ENCODE measurements around the gene FGFR2. TPM values are rescaled to one million over a fixed set of nuclear protein-coding genes. Genes with fewer than 3 reads are reported as not detected.

FGFR2 gene
- total and polyA plus RNA-seq, 2 of the 4 experiments (the other 2 are of a cell fraction) = not detected

- Histone ChIP-seq H3K4ac (ENCODE audit: low read depth, low read length) (no peak overlapping the region), H3K18ac (ENCODE audit: low read depth, low read length) (no peak overlapping the region), H3K4me1 (ENCODE audit: control insufficient read depth, insufficient read depth, low read length) (no peaks in the 10 kb centered on the region), H4K20me1 (ENCODE audit: insufficient read depth, low read length) (no peaks in the 10 kb centered on the region), H2AK5ac (ENCODE audit: low read depth, low read length) (no peak overlapping the region), H3K56ac (ENCODE audit: extremely low read depth, insufficient read depth, low read length) (no peak overlapping the region), H4K91ac (ENCODE audit: insufficient read depth, low read depth, low read length) (no peak overlapping the region), H3K79me1 (ENCODE audit: low read depth in 1 of 2, low read length in 2 of 2) (no peaks in the 10 kb centered on the region), H3K9me3 (ENCODE audit: control insufficient read depth, insufficient read depth, low read length) (peaks cover 37% of the 10 kb centered on the region), H3K9me1 (ENCODE audit: insufficient read depth, low read length) (no peaks in the 10 kb centered on the region), H4K5ac (ENCODE audit: low read depth, low read length) (no peak overlapping the region), H3K4me2 (ENCODE audit: low read depth, low read length) (no peak overlapping the region), H3K27me3 (ENCODE audit: control insufficient read depth, insufficient read depth, low read length) (no peaks in the 10 kb centered on the region), H3K36me3 (ENCODE audit: control insufficient read depth, insufficient read depth, low read length) (no peaks in the 10 kb centered on the region), H3K9ac (ENCODE audit: low read depth, low read length) (no peak overlapping the region), H3K14ac (replicated peaks; ENCODE audit: low read depth, low read length) (no peak overlapping the region), H4K8ac (ENCODE audit: low read depth in 2 of 2, low read length in 2 of 2) (no peak overlapping the region), H2BK120ac (ENCODE audit: low read depth, low read length) (no peak overlapping the region), H3K23ac (ENCODE audit: low read depth, low read length) (no peak overlapping the region), H2BK5ac (ENCODE audit: low read depth, low read length, poor library complexity, severe bottlenecking) (no peak overlapping the region), H3K4me3 (ENCODE audit: insufficient read depth, low read depth, low read length) (no peak overlapping the region), H2AK9ac (replicated peaks; ENCODE audit: low read depth, low read length, poor library complexity) (no peak overlapping the region), H2AFZ (replicated peaks; ENCODE audit: low read length, poor library complexity) (no peak overlapping the region), H3K27ac (ENCODE audit: insufficient read depth, low read length) (no peak overlapping the region), H2BK15ac (ENCODE audit: low read depth, low read length) (no peak overlapping the region), H2BK20ac (ENCODE audit: low read depth, low read length) (no peak overlapping the region)
- no CpG with 5 or more reads among the region's 3 CpGs for WGBS, 2 experiments (ENCODE audit: extremely low coverage in 2 of 2, insufficient read length in 1 of 2)
- CTCF ChIA-PET = no interaction called here
- TF ChIP-seq RAD21 (IDR thresholded peaks at IDR 0.05; ENCODE audit: low read length) = no peak
- TF ChIP-seq SMC3 (IDR thresholded peaks at IDR 0.05; ENCODE audit: low read depth, low read length) = no peak
- no peak for TF ChIP-seq RCOR1 (IDR thresholded peaks at IDR 0.05; ENCODE audit: insufficient replicate concordance, low read length)
- POLR2A ChIA-PET (ENCODE audit: unreplicated experiment) = no interaction called here
- ATAC-seq (ENCODE audit: low read depth) (no peak), DNase-seq (no peak)
- intact Hi-C loops (cut with micrococcal nuclease) (no loop called here), dilution Hi-C loops (cut with HindIII; ENCODE audit: low sequenced_read_pairs, unreplicated experiment) (no loop called here), in situ Hi-C loops (cut with MboI; ENCODE audit: low sequenced_read_pairs) (no loop called here)
- no TSS peak for BruUV-seq (replicated peaks)
Measured at GRCh38 chr10:121460733-121461132, 137.5 kb downstream of the FGFR2 start.

All from IMR-90 (cell line).